Left lung (tissue), 14 donors: ENCODE data around the gene RRBP1. TPM values are rescaled to one million over a fixed set of nuclear protein-coding genes. Genes with fewer than 3 reads are reported as not detected.

ENCODE experiments used
- ATAC-seq: fragments of 200-7000 bp; cut with Tn5 transposase; one replicate; pipeline ENCODE4 v1.9.1; 2020; ENCODE audit warnings: moderate library complexity
- DNase-seq, 4 donors: peaks; one replicate each; pipeline ENCODE4 v3.0.0-alpha.2; 2013 to 2020
- H3K27ac ChIP-seq, 2 donors: fragments of 200-600 bp; sonication (generic) in 1 of 2; one replicate each; pipeline versions ENCODE4 v1.5.0 to v1.8.0; 2020 to 2021
- H3K27me3 ChIP-seq, 2 donors: fragments of 200-600 bp; sonication (generic) in 1 of 2; one replicate each; pipeline versions ENCODE4 v1.5.0 to v1.8.0; 2020 to 2021
- H3K36me3 ChIP-seq, 2 donors: fragments of 200-600 bp; sonication (generic) in 1 of 2; one replicate each; pipeline versions ENCODE4 v1.5.0 to v1.8.0; 2020 to 2021
- H3K4me1 ChIP-seq, 2 donors: fragments of 200-600 bp; one replicate each; pipeline ENCODE4 v1.8.0; 2021
- H3K4me3 ChIP-seq, 2 donors: fragments of 200-600 bp; sonication (generic) in 1 of 2; one replicate each; pipeline versions ENCODE4 v1.5.0 to v1.8.0; 2020 to 2021; ENCODE audit warnings: mild to moderate bottlenecking in 1 of 2
- H3K9me3 ChIP-seq, 2 donors: fragments of 200-600 bp; sonication (generic) in 1 of 2; one replicate each; pipeline versions ENCODE4 v1.5.0 to v1.8.0; 2020 to 2021
- intact Hi-C, 2 donors: fragments of 100-400 bp; cut with DNase I; formaldehyde crosslinking; loops; one replicate each; pipeline versions ENCODE4 v1.11.2 to v1.14.2; 2022
- long read RNA-seq, 12 donors: library from polyadenylated mRNA in 2 of 12; unstranded in 2 of 12; transcript quantifications; one replicate each; pipeline ENCODE4 v2.0.0 and lab custom pipeline, GENCODE V29; 2019 to 2026
- polyA plus RNA-seq, 6 donors: library from polyadenylated mRNA; unstranded; fragments of 120-200 nt; gene quantifications; one replicate each; pipeline ENCODE4 v1.2.1, GENCODE V29; 2013; ENCODE audit not compliant: insufficient read length in 6 of 6
- total RNA-seq, 2 donors: library from RNA; stranded (reverse); fragmentation: NEBNext Ultra II Directional; extraction: Animal tissue kit (Norgen Biotek cat#: 25700); gene quantifications; one replicate each; pipeline ENCODE4 v1.2.1, GENCODE V29; 2021
- TF ChIP-seq, protein P1 (sequence below), 2 donors: fragments of 200-600 bp; sonication (generic) in 1 of 2; IDR thresholded peaks; one replicate each; pipeline versions ENCODE4 v1.5.0 to v1.8.0; 2021; ENCODE audit warnings: antibody characterized with exemption in 2 of 2
- donor health status: DM: no; HTN: yes; CAD: no.
- donor health status: DM: no; HTN: no; CAD: no.

RRBP1 gene, protein sequence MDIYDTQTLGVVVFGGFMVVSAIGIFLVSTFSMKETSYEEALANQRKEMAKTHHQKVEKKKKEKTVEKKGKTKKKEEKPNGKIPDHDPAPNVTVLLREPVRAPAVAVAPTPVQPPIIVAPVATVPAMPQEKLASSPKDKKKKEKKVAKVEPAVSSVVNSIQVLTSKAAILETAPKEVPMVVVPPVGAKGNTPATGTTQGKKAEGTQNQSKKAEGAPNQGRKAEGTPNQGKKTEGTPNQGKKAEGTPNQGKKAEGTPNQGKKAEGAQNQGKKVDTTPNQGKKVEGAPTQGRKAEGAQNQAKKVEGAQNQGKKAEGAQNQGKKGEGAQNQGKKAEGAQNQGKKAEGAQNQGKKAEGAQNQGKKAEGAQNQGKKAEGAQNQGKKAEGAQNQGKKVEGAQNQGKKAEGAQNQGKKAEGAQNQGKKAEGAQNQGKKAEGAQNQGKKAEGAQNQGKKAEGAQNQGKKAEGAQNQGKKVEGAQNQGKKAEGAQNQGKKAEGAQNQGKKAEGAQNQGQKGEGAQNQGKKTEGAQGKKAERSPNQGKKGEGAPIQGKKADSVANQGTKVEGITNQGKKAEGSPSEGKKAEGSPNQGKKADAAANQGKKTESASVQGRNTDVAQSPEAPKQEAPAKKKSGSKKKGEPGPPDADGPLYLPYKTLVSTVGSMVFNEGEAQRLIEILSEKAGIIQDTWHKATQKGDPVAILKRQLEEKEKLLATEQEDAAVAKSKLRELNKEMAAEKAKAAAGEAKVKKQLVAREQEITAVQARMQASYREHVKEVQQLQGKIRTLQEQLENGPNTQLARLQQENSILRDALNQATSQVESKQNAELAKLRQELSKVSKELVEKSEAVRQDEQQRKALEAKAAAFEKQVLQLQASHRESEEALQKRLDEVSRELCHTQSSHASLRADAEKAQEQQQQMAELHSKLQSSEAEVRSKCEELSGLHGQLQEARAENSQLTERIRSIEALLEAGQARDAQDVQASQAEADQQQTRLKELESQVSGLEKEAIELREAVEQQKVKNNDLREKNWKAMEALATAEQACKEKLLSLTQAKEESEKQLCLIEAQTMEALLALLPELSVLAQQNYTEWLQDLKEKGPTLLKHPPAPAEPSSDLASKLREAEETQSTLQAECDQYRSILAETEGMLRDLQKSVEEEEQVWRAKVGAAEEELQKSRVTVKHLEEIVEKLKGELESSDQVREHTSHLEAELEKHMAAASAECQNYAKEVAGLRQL (N-terminal part only)
- total RNA-seq (100 to 1,000 TPM; 201 to 263 TPM), polyA plus RNA-seq (100 to 1,000 TPM; 110 to 170 (median 124) TPM)
- long read RNA-seq, donor 1, full-length matches to known transcripts, result 39 of 113 reads
- long read RNA-seq, donor 1, partial matches to known transcripts, result 65 of 113 reads
- long read RNA-seq, donor 1, other reads (novel, unspliced or antisense), result 9 of 113 reads
- long read RNA-seq, donor 2, full-length matches to known transcripts, result 38 of 89 reads
- long read RNA-seq, donor 2, partial matches to known transcripts, result 51 of 89 reads
- long read RNA-seq, donor 2, other reads (novel, unspliced or antisense), result 0 of 89 reads
- long read RNA-seq, donor 3, full-length matches to known transcripts, result 18 of 32 reads
- long read RNA-seq, donor 3, partial matches to known transcripts, result 14 of 32 reads
- long read RNA-seq, donor 3, other reads (novel, unspliced or antisense), result 0 of 32 reads
- long read RNA-seq, donor 4, full-length matches to known transcripts, result 74 of 166 reads
- long read RNA-seq, donor 4, partial matches to known transcripts, result 83 of 166 reads
- long read RNA-seq, donor 4, other reads (novel, unspliced or antisense), result 9 of 166 reads
- long read RNA-seq, donor 5, full-length matches to known transcripts, result 33 of 74 reads
- long read RNA-seq, donor 5, partial matches to known transcripts, result 41 of 74 reads
- long read RNA-seq, donor 5, other reads (novel, unspliced or antisense), result 0 of 74 reads
- long read RNA-seq, donor 6, transcript RRBP1-205 (2 exons, 1,191 nt), result major isoform, 8 of 34 reads
- long read RNA-seq, donor 6, partial matches to known transcripts, result 14 of 34 reads
- long read RNA-seq, donor 6, other reads (novel, unspliced or antisense), result 10 of 34 reads
- long read RNA-seq, donor 7, partial matches to known transcripts, result 6 of 9 reads
- long read RNA-seq, donor 7, other reads (novel, unspliced or antisense), result 0 of 9 reads
- long read RNA-seq, donor 8, full-length matches to known transcripts, result 33 of 74 reads
- long read RNA-seq, donor 8, partial matches to known transcripts, result 41 of 74 reads
- long read RNA-seq, donor 8, other reads (novel, unspliced or antisense), result 0 of 74 reads
- long read RNA-seq, donor 9, result 0 reads
- long read RNA-seq, donor 10, transcript RRBP1-205 (2 exons, 1,191 nt), result major isoform, 54 of 111 reads
- long read RNA-seq, donor 10, partial matches to known transcripts, result 47 of 111 reads
- long read RNA-seq, donor 10, other reads (novel, unspliced or antisense), result 10 of 111 reads
- long read RNA-seq, donor 11, result 0 reads
- long read RNA-seq, donor 12, full-length matches to known transcripts, result 21 of 76 reads
- long read RNA-seq, donor 12, partial matches to known transcripts, result 55 of 76 reads
- long read RNA-seq, donor 12, other reads (novel, unspliced or antisense), result 0 of 76 reads

DNA sequence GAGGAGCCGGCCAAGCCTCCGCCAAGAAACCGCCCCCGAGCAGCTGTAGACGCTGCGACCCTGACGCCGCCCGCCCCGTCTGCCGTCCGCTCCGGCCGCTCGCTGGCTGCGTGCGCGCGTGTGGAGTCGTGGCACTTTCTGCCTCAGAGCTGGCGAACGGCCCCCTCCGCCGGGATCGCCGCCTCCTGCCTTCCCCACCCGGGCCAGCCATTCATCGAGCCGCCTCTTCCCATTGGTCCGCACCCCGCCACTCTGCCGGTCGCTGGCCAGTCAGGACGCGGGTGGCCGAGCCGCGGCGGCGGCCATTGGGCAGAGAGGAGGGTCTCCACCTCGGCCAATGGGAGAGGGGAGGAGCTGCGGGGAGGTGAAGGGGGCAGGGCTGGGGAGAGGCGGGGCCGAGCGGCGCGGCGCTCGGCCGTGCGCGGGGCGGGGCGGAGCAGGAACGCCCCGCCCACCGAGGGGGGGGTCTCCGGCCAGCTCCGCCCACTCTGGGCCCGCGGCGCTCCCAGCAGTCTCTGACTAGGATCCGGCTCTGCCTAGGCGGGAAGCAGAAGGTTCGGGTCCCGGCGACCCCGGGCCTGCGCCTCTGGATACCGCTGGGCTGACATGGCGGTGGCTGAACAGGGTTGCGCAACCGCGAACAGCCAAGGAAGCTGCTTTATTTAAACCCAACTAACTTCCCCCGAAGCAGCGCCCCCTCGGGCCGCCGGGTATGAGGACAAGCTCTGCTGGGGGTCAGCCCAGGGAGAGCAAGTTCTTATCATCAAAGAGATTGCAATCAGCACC lies at the start of gene RRBP1:
Gene RRBP1, minus strand, starts transcription at position 140 of the 786 bp plus-strand sequence. CDS start 21,735 bp downstream, outside the sequence.
- intact Hi-C loops, result loop anchor here in 1 of 2 donors (10.0 kb wide), 1 partner anchor 143 kb away; no protein-coding TSS in a partner anchor
- DNase-seq, result peak; percentile 93 to 99 (median 98)
- ATAC-seq, result peak; percentile 94
- no peaks in the 10 kb centered on the region for H3K27me3 ChIP-seq
- H3K4me3 ChIP-seq, result peak within 1 kb of the TSS; percentile 62 to 73
- TF ChIP-seq, protein P1, sequence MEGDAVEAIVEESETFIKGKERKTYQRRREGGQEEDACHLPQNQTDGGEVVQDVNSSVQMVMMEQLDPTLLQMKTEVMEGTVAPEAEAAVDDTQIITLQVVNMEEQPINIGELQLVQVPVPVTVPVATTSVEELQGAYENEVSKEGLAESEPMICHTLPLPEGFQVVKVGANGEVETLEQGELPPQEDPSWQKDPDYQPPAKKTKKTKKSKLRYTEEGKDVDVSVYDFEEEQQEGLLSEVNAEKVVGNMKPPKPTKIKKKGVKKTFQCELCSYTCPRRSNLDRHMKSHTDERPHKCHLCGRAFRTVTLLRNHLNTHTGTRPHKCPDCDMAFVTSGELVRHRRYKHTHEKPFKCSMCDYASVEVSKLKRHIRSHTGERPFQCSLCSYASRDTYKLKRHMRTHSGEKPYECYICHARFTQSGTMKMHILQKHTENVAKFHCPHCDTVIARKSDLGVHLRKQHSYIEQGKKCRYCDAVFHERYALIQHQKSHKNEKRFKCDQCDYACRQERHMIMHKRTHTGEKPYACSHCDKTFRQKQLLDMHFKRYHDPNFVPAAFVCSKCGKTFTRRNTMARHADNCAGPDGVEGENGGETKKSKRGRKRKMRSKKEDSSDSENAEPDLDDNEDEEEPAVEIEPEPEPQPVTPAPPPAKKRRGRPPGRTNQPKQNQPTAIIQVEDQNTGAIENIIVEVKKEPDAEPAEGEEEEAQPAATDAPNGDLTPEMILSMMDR (IDR thresholded peaks at IDR 0.05), result peak; percentile 59 to 68
- H3K27ac ChIP-seq, result peak within 1 kb of the TSS; percentile 94 to 97
- no peaks in the 10 kb centered on the region for H3K9me3 ChIP-seq
- peaks cover 0 to 19% of the 10 kb centered on the region in 2 donors for H3K36me3 ChIP-seq
- peaks cover 10 to 34% of the 10 kb centered on the region in 2 donors for H3K4me1 ChIP-seq

DNA sequence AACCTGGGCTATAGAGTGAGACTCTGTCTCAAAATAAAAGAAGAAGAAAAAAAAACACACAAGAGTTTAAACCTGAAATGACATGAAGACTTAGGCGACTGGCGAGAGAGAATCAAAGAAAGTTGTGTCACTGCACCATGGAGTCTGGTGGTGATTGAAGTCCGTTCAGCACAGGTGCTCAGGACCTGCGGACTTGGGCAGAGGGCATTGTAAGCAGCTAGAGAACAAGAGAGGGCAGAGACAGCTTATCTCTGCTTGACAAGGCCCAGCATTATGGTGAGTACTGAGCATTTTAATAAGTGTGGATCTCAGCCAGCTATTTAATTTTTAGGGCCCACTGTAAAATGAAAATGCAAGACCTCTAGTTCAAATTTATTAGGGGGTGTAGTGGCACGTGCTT lies 49.2 kb upstream of the RRBP1 start:
- no peaks in the 10 kb centered on the region for H3K36me3 ChIP-seq
- DNase-seq, result no peak
- no peaks in the 10 kb centered on the region for H3K4me1 ChIP-seq
- peaks cover 0 to 3% of the 10 kb centered on the region in 2 donors for H3K9me3 ChIP-seq
- intact Hi-C loops, result no loop called here
- ATAC-seq, result no peak
- H3K4me3 ChIP-seq, result no peak overlapping the region
- no peaks in the 10 kb centered on the region for H3K27me3 ChIP-seq
- TF ChIP-seq, protein P1 (IDR thresholded peaks at IDR 0.05), result no peak
- H3K27ac ChIP-seq, result no peak overlapping the region

DNA sequence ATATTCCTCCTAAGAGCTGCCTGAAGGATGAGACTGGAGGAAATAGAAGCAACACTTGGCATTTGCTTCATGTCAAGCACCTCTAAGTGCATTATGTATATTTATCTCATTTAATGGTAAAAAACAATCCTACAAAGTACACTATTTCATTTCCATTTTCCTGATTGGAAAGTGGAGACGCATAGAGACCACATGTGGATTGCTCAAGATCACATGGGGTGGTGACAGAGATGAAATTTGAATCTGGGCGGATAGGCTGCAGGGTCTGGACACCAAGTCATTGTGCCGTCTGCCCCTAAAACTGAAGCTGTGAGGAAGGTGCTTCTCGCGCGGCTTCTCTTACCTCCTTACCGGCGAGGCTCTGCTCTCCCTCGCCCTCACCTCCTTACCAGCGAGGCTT lies 48.0 kb upstream of the RRBP1 start:
- TF ChIP-seq, protein P1 (IDR thresholded peaks at IDR 0.05), result no peak
- Histone ChIP-seq H3K9me3 (no peaks in the 10 kb centered on the region), H3K27ac (no peak overlapping the region), H3K27me3 (no peaks in the 10 kb centered on the region), H3K36me3 (no peaks in the 10 kb centered on the region), H3K4me3 (no peak overlapping the region), H3K4me1 (no peaks in the 10 kb centered on the region)
- ATAC-seq (no peak), DNase-seq (no peak)
- intact Hi-C loops, result no loop called here
